GF-D8 (cell line): Measurements from ENCODE around the gene SLC2A4.

ENCODE experiments used
- DNase-seq: peaks from one replicate; lab custom pipeline; 2025; lab: John Stamatoyannopoulos, UW

SLC2A4 gene

GRCh38 chr17:7279448-7279847 lies 2.1 kb upstream of the SLC2A4 start:
- DNase-seq = no peak

GRCh38 chr17:7280519-7281073 lies 922 bp upstream of the SLC2A4 start:
- peak; percentile 46 for DNase-seq

GRCh38 chr17:7281953-7282751 lies 634 bp downstream of the SLC2A4 start:
- no peak for DNase-seq

GRCh38 chr17:7282752-7283321 lies 1.3 kb downstream of the SLC2A4 start:
- no peak for DNase-seq

GRCh38 chr17:7283471-7284216 lies 2.1 kb downstream of the SLC2A4 start:
- no peak for DNase-seq

GRCh38 chr17:7284911-7285310 lies 3.4 kb downstream of the SLC2A4 start:
- DNase-seq = no peak

GRCh38 chr17:7285679-7286078 lies 4.2 kb downstream of the SLC2A4 start:
- DNase-seq = no peak

- no peak for DNase-seq
Observed at GRCh38 chr17:7289256-7290032, 7.9 kb downstream of the SLC2A4 start.

GRCh38 chr17:7290166-7290565 lies 8.6 kb downstream of the SLC2A4 start:
- DNase-seq = no peak

- DNase-seq = no peak
Observed at GRCh38 chr17:7290685-7291084, 9.2 kb downstream of the SLC2A4 start.

GRCh38 chr17:7292194-7292593 lies 10.7 kb downstream of the SLC2A4 start:
- DNase-seq = no peak

- no peak for DNase-seq
Observed at GRCh38 chr17:7292729-7293128, 11.2 kb downstream of the SLC2A4 start.

- DNase-seq = no peak
Observed at GRCh38 chr17:7293159-7293558, 11.6 kb downstream of the SLC2A4 start.

- DNase-seq = no peak
Observed at GRCh38 chr17:7293816-7294613, 12.5 kb downstream of the SLC2A4 start.

GRCh38 chr17:7294614-7295153 lies 13.2 kb downstream of the SLC2A4 start, which contains the start of gene YBX2:
Gene YBX2, minus strand, starts transcription at chr17:7294639. Its CDS starts 139 bp downstream, at chr17:7294500.
- peak; percentile 61 for DNase-seq

- no peak for DNase-seq
Observed at GRCh38 chr17:7295230-7296180, 14.0 kb downstream of the SLC2A4 start.

- DNase-seq = peak; percentile 20
Observed at GRCh38 chr17:7296189-7296861, 14.8 kb downstream of the SLC2A4 start.

- DNase-seq = no peak
Observed at GRCh38 chr17:7304179-7304578, 22.7 kb downstream of the SLC2A4 start.
